SK-N-SH (cell line): Measurements from ENCODE around the gene SIAH3. TPM values are rescaled to one million over a fixed set of nuclear protein-coding genes. Genes with fewer than 3 reads are reported as not detected.

ENCODE experiments used
- CTCF ChIA-PET: fragments of 300-600, 350-600 bp; formaldehyde crosslinking; extraction: SDS; loops from one replicate; lab custom pipeline; 2021; lab: Yijun Ruan, JAX
- POLR2A ChIA-PET: fragments of 350-600 bp; sonication (Branson Sonifier 250); formaldehyde crosslinking; extraction: SDS; loops from one replicate; lab custom pipeline; 2020; ENCODE audit warnings: antibody characterized with exemption, inconsistent platforms; lab: Yijun Ruan, JAX
- DNase-seq: peaks from one replicate; pipeline ENCODE4 v3.0.0; 2012
- H2AFZ ChIP-seq: fragments of 200-600 bp; sonication (generic); 2 replicates; pipeline ENCODE4 v1.8.1; 2016; ENCODE audit warnings: antibody characterized with exemption, mild to moderate bottlenecking, low read depth
- H3F3A ChIP-seq: fragments of 200-600 bp; sonication (generic); replicated peaks from 2 replicates; pipeline ENCODE3; 2016; ENCODE audit warnings: antibody characterized with exemption, mild to moderate bottlenecking; ENCODE audit not compliant: insufficient read depth
- H3K27ac ChIP-seq, 2 experiments: fragments of 200-500 bp in 1 of 2; fragments of 200-600 bp in 1 of 2; sonication (Bioruptor generic) in 1 of 2; sonication (generic), shearing (Covaris generic) in 1 of 2; 2 replicates each; pipeline versions ENCODE4 v1.5.1 to v1.6.1; 2014 to 2016; ENCODE audit warnings: low read depth in 2 of 2, inconsistent platforms in 1 of 2, low read length in 1 of 2, mild to moderate bottlenecking in 1 of 2, mixed read lengths in 1 of 2
- H3K27me3 ChIP-seq: fragments of 200-600 bp; sonication (generic), shearing (Covaris generic); 2 replicates; pipeline ENCODE4 v1.6.1; 2016; ENCODE audit warnings: mixed run types; ENCODE audit not compliant: insufficient read depth
- H3K36me3 ChIP-seq, 2 experiments: fragments of 200-500 bp in 1 of 2; fragments of 200-600 bp in 1 of 2; sonication (Bioruptor generic) in 1 of 2; sonication (generic) in 1 of 2; replicated peaks in 1 of 2; 2 replicates each; pipeline versions ENCODE3 to v1.5.1; 2014 to 2016; ENCODE audit warnings: low read length in 1 of 2, mild to moderate bottlenecking in 1 of 2; ENCODE audit not compliant: insufficient read depth in 2 of 2, control insufficient read depth in 1 of 2
- H3K4me1 ChIP-seq, 2 experiments: fragments of 200-500 bp in 1 of 2; fragments of 200-600 bp in 1 of 2; sonication (Bioruptor generic) in 1 of 2; sonication (generic), shearing (Covaris generic) in 1 of 2; 2 replicates each; pipeline versions ENCODE4 v1.5.1 to v1.6.1; 2014 to 2016; ENCODE audit warnings: low read depth in 1 of 2, low read length in 1 of 2, mixed run types in 1 of 2; ENCODE audit not compliant: insufficient read depth in 2 of 2, control insufficient read depth in 1 of 2
- H3K4me2 ChIP-seq: fragments of 200-600 bp; sonication (generic), shearing (Covaris generic); 2 replicates; pipeline ENCODE4 v1.6.1; 2017; ENCODE audit warnings: mixed run types
- H3K4me3 ChIP-seq, 2 experiments: fragments of 200-500 bp in 1 of 2; fragments of 200-600 bp in 1 of 2; sonication (Bioruptor generic) in 1 of 2; sonication (generic), shearing (Covaris generic) in 1 of 2; 2 replicates each; pipeline versions ENCODE4 v1.5.1 to v1.8.1; 2014 to 2016; ENCODE audit warnings: low read depth in 2 of 2, inconsistent platforms in 1 of 2, low read length in 1 of 2, mild to moderate bottlenecking in 1 of 2, mixed read lengths in 1 of 2, moderate library complexity in 1 of 2
- H3K79me2 ChIP-seq: fragments of 200-600 bp; sonication (generic); 2 replicates; pipeline ENCODE4 v1.8.1; 2017; ENCODE audit warnings: mild to moderate bottlenecking; ENCODE audit not compliant: insufficient read depth
- H3K9ac ChIP-seq: fragments of 200-600 bp; sonication (generic); 2 replicates; pipeline ENCODE4 v1.6.1; 2017; ENCODE audit warnings: mixed run types
- H3K9me2 ChIP-seq: fragments of 200-600 bp; sonication (generic); 2 replicates; pipeline ENCODE4 v1.6.1; 2017; ENCODE audit warnings: mixed run types
- H3K9me3 ChIP-seq: fragments of 200-600 bp; sonication (generic); 2 replicates; pipeline ENCODE4 v1.6.1; 2017; ENCODE audit warnings: mixed run types, mild to moderate bottlenecking, moderate library complexity
- H4K20me1 ChIP-seq: fragments of 200-600 bp; sonication (generic); 2 replicates; pipeline ENCODE4 v1.6.1; 2017; ENCODE audit warnings: mild to moderate bottlenecking, mixed run types; ENCODE audit not compliant: insufficient read depth
- ELF1 ChIP-seq: IDR thresholded peaks from 2 replicates; pipeline ENCODE4 v1.4.0; 2012
- FOSL2 ChIP-seq: IDR thresholded peaks from 2 replicates; pipeline ENCODE4 v1.4.0; 2012; ENCODE audit warnings: low read depth, mild to moderate bottlenecking, moderate library complexity, borderline replicate concordance
- MXI1 ChIP-seq: IDR thresholded peaks from 2 replicates; pipeline ENCODE4 v1.6.1; 2012; ENCODE audit warnings: mild to moderate bottlenecking, low read depth, low read length, improper control_type of control experiment
- NFIC ChIP-seq: IDR thresholded peaks from 2 replicates; pipeline ENCODE4 v1.4.0; 2012; ENCODE audit warnings: borderline replicate concordance
- NRF1 ChIP-seq: IDR thresholded peaks from 2 replicates; pipeline ENCODE4 v1.6.1; 2012; ENCODE audit warnings: low read depth, mild to moderate bottlenecking, low read length
- POLR2AphosphoS5 ChIP-seq: IDR thresholded peaks from 2 replicates; pipeline ENCODE4 v1.6.1; 2012; ENCODE audit warnings: low read depth, low read length
- RCOR1 ChIP-seq: fragments of 150-350 bp; IDR thresholded peaks from 2 replicates; pipeline ENCODE4 v1.6.1; 2017; ENCODE audit warnings: antibody characterized with exemption, low read length
- TEAD4 ChIP-seq: IDR thresholded peaks from 2 replicates; pipeline ENCODE4 v1.4.0; 2012; ENCODE audit warnings: mild to moderate bottlenecking, borderline replicate concordance; ENCODE audit not compliant: insufficient read depth
- USF2 ChIP-seq: fragments of 150-350 bp; IDR thresholded peaks from 2 replicates; pipeline ENCODE4 v1.6.1; 2017; ENCODE audit warnings: antibody characterized with exemption, low read length, low read depth, borderline replicate concordance
- WGBS: methylation state at CpG from one replicate; pipeline ENCODE4 v1.1.6; 2017; ENCODE audit warnings: low lambda C conversion rate; 5-methylcytosine and 5-hydroxymethylcytosine counted together
- polyA plus RNA-seq, 3 experiments: library from polyadenylated mRNA; depleted of rRNA; stranded (reverse); fragments of >200 nt; gene quantifications; 2 replicates each; pipeline ENCODE4 v1.2.3, GENCODE V29; 2012
- TF ChIP-seq, protein P1 (sequence below): fragments of 150-350 bp; IDR thresholded peaks from 2 replicates; pipeline ENCODE4 v1.6.1; 2016; ENCODE audit warnings: mild to moderate bottlenecking, low read depth, low read length

Gene SIAH3
- polyA plus RNA-seq, 1 of the 3 experiments (the other 2 are of a cell fraction), result 0.08 TPM

GRCh38 chr13:45833242-45833641 lies 18.3 kb downstream of the SIAH3 start:
- H3K27ac ChIP-seq, result no peak overlapping the region; a peak in 1 of 4 replicates
- DNase-seq, result no peak
- H3F3A ChIP-seq, result no peaks in the 10 kb centered on the region
- CTCF ChIA-PET, result interaction anchor here (1.3 kb wide), 1 partner anchor 14 kb away, joined by 3 read pairs; no protein-coding TSS in a partner anchor
- no peaks in the 10 kb centered on the region for H4K20me1 ChIP-seq
- H2AFZ ChIP-seq, result no peak overlapping the region
- TF ChIP-seq USF2, result no peak
- TF ChIP-seq FOSL2, result no peak
- WGBS, result 83% methylated on average over 4 of the region's 4 CpGs
- H3K4me1 ChIP-seq, result peaks cover 11 to 12% of the 10 kb centered on the region in 2 experiments; a peak in 3 of 4 replicates
- POLR2A ChIA-PET, result no interaction called here
- no peak overlapping the region for H3K4me2 ChIP-seq
- H3K36me3 ChIP-seq, result no peaks in the 10 kb centered on the region
- H3K4me3 ChIP-seq, result no peak overlapping the region
- H3K79me2 ChIP-seq, result no peaks in the 10 kb centered on the region
- H3K9me2 ChIP-seq, result no peaks in the 10 kb centered on the region
- H3K9ac ChIP-seq, result no peak overlapping the region
- H3K27me3 ChIP-seq, result no peaks in the 10 kb centered on the region; the same call in 1 of the 2 replicates
- no peaks in the 10 kb centered on the region for H3K9me3 ChIP-seq

DNA sequence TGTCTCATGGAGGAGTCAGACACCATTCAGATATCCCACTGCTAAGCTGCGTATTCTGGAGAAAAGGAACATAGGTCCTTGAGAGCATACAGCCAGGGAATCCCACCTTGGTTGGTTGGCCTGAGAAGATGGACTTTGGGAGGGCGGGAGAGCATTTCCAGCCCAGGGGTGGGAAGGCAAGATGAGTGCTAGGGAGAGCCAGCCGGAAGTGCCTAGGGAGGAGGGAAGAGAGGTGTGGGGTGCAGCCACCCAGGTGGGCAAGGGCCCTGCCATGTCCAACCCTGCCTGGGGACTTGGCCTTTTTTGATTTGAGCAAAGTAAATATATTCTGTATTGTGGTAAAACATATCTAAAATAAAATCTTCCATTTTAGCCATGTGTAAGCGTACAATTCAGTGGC lies 19.7 kb downstream of the SIAH3 start:
- Histone ChIP-seq H3K9me3 (no peaks in the 10 kb centered on the region), H3K27ac (no peak overlapping the region), H3K4me3 (no peak overlapping the region), H3K9ac (no peak overlapping the region), H3K9me2 (no peaks in the 10 kb centered on the region)
- 89% methylated on average over 4 of the region's 4 CpGs for WGBS
- TF ChIP-seq NFIC, result no peak
- no peak for TF ChIP-seq TEAD4
- no peak for TF ChIP-seq USF2
- TF ChIP-seq RCOR1, result no peak
- no peak for TF ChIP-seq POLR2AphosphoS5
- TF ChIP-seq FOSL2, result no peak
- TF ChIP-seq, protein P1, sequence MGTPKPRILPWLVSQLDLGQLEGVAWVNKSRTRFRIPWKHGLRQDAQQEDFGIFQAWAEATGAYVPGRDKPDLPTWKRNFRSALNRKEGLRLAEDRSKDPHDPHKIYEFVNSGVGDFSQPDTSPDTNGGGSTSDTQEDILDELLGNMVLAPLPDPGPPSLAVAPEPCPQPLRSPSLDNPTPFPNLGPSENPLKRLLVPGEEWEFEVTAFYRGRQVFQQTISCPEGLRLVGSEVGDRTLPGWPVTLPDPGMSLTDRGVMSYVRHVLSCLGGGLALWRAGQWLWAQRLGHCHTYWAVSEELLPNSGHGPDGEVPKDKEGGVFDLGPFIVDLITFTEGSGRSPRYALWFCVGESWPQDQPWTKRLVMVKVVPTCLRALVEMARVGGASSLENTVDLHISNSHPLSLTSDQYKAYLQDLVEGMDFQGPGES, result no peak
- no peak for TF ChIP-seq ELF1
- no peak for TF ChIP-seq NRF1
- TF ChIP-seq MXI1, result no peak
- TF ChIP-seq, all 33 proteins: peak for 0
- Histone ChIP-seq H3K36me3 (no peaks in the 10 kb centered on the region), H3K79me2 (no peaks in the 10 kb centered on the region), H2AFZ (no peak overlapping the region), H3K4me2 (no peak overlapping the region), H4K20me1 (no peaks in the 10 kb centered on the region), H3K27me3 (no peaks in the 10 kb centered on the region), H3K4me1 (peaks cover 11% of the 10 kb centered on the region in 2 experiments; a peak in 3 of 4 replicates), H3F3A (no peaks in the 10 kb centered on the region)
- POLR2A ChIA-PET, result no interaction called here
- DNase-seq, result no peak
- CTCF ChIA-PET, result interaction anchor here (2.0 kb wide), 1 partner anchor 24 kb away, joined by 7 read pairs; no protein-coding TSS in a partner anchor
